Endothelial cell of umbilical vein (primary cell): ENCODE data around the gene RNFT2. TPM values are rescaled to one million over a fixed set of nuclear protein-coding genes. Genes with fewer than 3 reads are reported as not detected.

ENCODE experiments used
- BruUV-seq: library from RNA; stranded (reverse); fragments of 400-500 nt; replicated peaks from 2 replicates; lab custom pipeline; 2021; lab: Mats Ljungman, UMichigan
- CTCF ChIA-PET: fragments of 300-600, 350-600 bp; sonication (Branson Sonifier 250); formaldehyde crosslinking; loops from one replicate; lab custom pipeline; 2021; ENCODE audit warnings: antibody characterized with exemption, inconsistent platforms; lab: Charles Lee
- POLR2A ChIA-PET: fragments of 300-600, 350-600 bp; sonication (Branson Sonifier 250); formaldehyde crosslinking; loops from one replicate; lab custom pipeline; 2021; ENCODE audit warnings: antibody characterized with exemption, inconsistent platforms; lab: Charles Lee
- DNase-seq: peaks from one replicate; pipeline ENCODE4 v3.0.0-alpha.2; 2011; ENCODE audit warnings: low read depth, low spot score
- FAIRE-seq: peaks from 2 replicates; lab custom pipeline; 2011; peaks lifted over from hg19 to GRCh38; lab: Jason Lieb, UNC
- H2AFZ ChIP-seq: 2 replicates; pipeline ENCODE4 v1.6.0; 2012; ENCODE audit warnings: low read depth, low read length, control low read depth, inconsistent platforms
- H3K27ac ChIP-seq: 2 replicates; pipeline ENCODE4 v1.5.1; 2011; ENCODE audit warnings: low read depth, mild to moderate bottlenecking, control low read depth, low read length, moderate library complexity; ENCODE audit not compliant: insufficient read depth
- H3K27me3 ChIP-seq, 2 experiments: 2 replicates each; pipeline versions ENCODE4 v1.6.0 to v1.6.1; 2011; ENCODE audit warnings: low read length in 2 of 2, mixed read lengths in 1 of 2; ENCODE audit not compliant: control insufficient read depth in 2 of 2, insufficient read depth in 2 of 2
- H3K36me3 ChIP-seq, 2 experiments: 2 replicates in 1 of 2; 3 replicates in 1 of 2; pipeline ENCODE4 v1.5.1; 2011; ENCODE audit warnings: low read length in 2 of 2, mild to moderate bottlenecking in 1 of 2, moderate library complexity in 1 of 2; ENCODE audit not compliant: control insufficient read depth in 2 of 2, insufficient read depth in 2 of 2; ENCODE audit errors: extremely low read depth in 1 of 2
- H3K4me1 ChIP-seq: 3 replicates; pipeline ENCODE4 v1.5.1; 2011; ENCODE audit warnings: mild to moderate bottlenecking, low read length; ENCODE audit not compliant: control insufficient read depth, insufficient read depth; ENCODE audit errors: extremely low read depth
- H3K4me2 ChIP-seq: 2 replicates; pipeline ENCODE4 v1.6.1; 2011; ENCODE audit warnings: low read length, control low read depth, mixed read lengths; ENCODE audit not compliant: insufficient read depth
- H3K4me3 ChIP-seq, 3 experiments: fragments of 200-600 bp in 1 of 3; sonication (generic), shearing (Covaris generic) in 1 of 3; replicated peaks in 1 of 3; 2 replicates each; pipeline ENCODE4 v1.5.1; 2011 to 2016; ENCODE audit warnings: control low read depth in 3 of 3, low read length in 3 of 3, mild to moderate bottlenecking in 2 of 3, inconsistent platforms in 1 of 3, low read depth in 1 of 3, moderate library complexity in 1 of 3; ENCODE audit not compliant: insufficient read depth in 1 of 3
- H3K79me2 ChIP-seq: 2 replicates; pipeline ENCODE4 v1.6.0; 2012; ENCODE audit warnings: low read length, inconsistent platforms; ENCODE audit not compliant: control insufficient read depth, insufficient read depth
- H3K9ac ChIP-seq: replicated peaks from 2 replicates; pipeline ENCODE3; 2011; ENCODE audit warnings: low read length, control low read depth; ENCODE audit not compliant: insufficient read depth; ENCODE audit errors: extremely low read depth
- H3K9me1 ChIP-seq: replicated peaks from 3 replicates; pipeline ENCODE4 v1.6.0; 2011; ENCODE audit warnings: mild to moderate bottlenecking, low read length; ENCODE audit not compliant: control insufficient read depth, insufficient read depth; ENCODE audit errors: extremely low read depth
- H3K9me3 ChIP-seq: replicated peaks from 2 replicates; pipeline ENCODE4 v1.5.1; 2012; ENCODE audit warnings: low read length, inconsistent platforms; ENCODE audit not compliant: control insufficient read depth, insufficient read depth
- H4K20me1 ChIP-seq: replicated peaks from 2 replicates; pipeline ENCODE3; 2011; ENCODE audit warnings: mild to moderate bottlenecking, low read length; ENCODE audit not compliant: control insufficient read depth, insufficient read depth; ENCODE audit errors: extremely low read depth
- CTCF ChIP-seq, 2 donors: IDR thresholded peaks; 1 replicate in 1 of 2; 2 replicates in 1 of 2; pipeline ENCODE4 v1.5.1; 2011; ENCODE audit warnings: low read length in 2 of 2, mild to moderate bottlenecking in 2 of 2, moderate library complexity in 2 of 2, control low read depth in 1 of 2, inconsistent platforms in 1 of 2, low read depth in 1 of 2; ENCODE audit not compliant: insufficient read depth in 1 of 2; ENCODE audit errors: extremely low read depth in 1 of 2
- EZH2 ChIP-seq: IDR thresholded peaks from 2 replicates; pipeline ENCODE4 v1.6.1; 2012; ENCODE audit warnings: borderline replicate concordance, low read depth, mild to moderate bottlenecking, moderate library complexity, low read length, inconsistent platforms; ENCODE audit not compliant: severe bottlenecking
- FOS ChIP-seq: IDR thresholded peaks from 2 replicates; pipeline ENCODE4 v1.6.1; 2011; ENCODE audit warnings: mild to moderate bottlenecking, low read length, moderate library complexity, borderline replicate concordance; ENCODE audit not compliant: insufficient read depth
- GATA2 ChIP-seq: IDR thresholded peaks from 2 replicates; pipeline ENCODE4 v1.7.0; 2011; ENCODE audit warnings: low read depth, mild to moderate bottlenecking, moderate library complexity, mixed read lengths, low read length; ENCODE audit not compliant: insufficient read length, insufficient read depth
- JUN ChIP-seq: IDR thresholded peaks from 2 replicates; pipeline ENCODE4 v1.6.1; 2011; ENCODE audit warnings: borderline replicate concordance, low read depth; ENCODE audit not compliant: insufficient read length, insufficient read depth
- MAX ChIP-seq: IDR thresholded peaks from 2 replicates; pipeline ENCODE4 v1.6.1; 2011; ENCODE audit not compliant: insufficient read depth, insufficient read length
- MYC ChIP-seq: IDR thresholded peaks from one replicate; pipeline ENCODE4 v1.6.1; 2011; ENCODE audit warnings: mild to moderate bottlenecking, low read depth, low read length
- POLR2A ChIP-seq: IDR thresholded peaks from 2 replicates; pipeline ENCODE4 v1.6.1; 2012; ENCODE audit warnings: low read depth, mild to moderate bottlenecking, control low read depth, low read length
- POLR2AphosphoS5 ChIP-seq: IDR thresholded peaks from 2 replicates; pipeline ENCODE4 v1.6.1; 2012; ENCODE audit warnings: low read depth, mild to moderate bottlenecking, control low read depth, low read length, moderate library complexity; ENCODE audit not compliant: insufficient read depth
- dilution Hi-C: fragments of 300-500 bp; cut with MboI; formaldehyde crosslinking; loops from one replicate; pipeline ENCODE4 v1.15.0; 2019; ENCODE audit warnings: low sequenced_read_pairs; ENCODE audit not compliant: extremely low pct_ligation_motif_present
- intact Hi-C: fragments of 100-400 bp; cut with micrococcal nuclease; formaldehyde crosslinking; loops from one replicate; pipeline ENCODE4 v1.10.0; 2022
- polyA plus RNA-seq, 4 experiments: library from polyadenylated mRNA; depleted of rRNA in 3 of 4; stranded (reverse) in 3 of 4; unstranded in 1 of 4; fragments of >200 nt; gene quantifications; 2 replicates each; pipeline versions ENCODE4 v1.2.1 to v1.2.3, GENCODE V29; 2011 to 2012; ENCODE audit warnings: missing spikeins in 1 of 4
- total RNA-seq: library from RNA; stranded (reverse); gene quantifications from 2 replicates; pipeline ENCODE4 v1.2.3, GENCODE V29; 2021

RNFT2 gene
- total and polyA plus RNA-seq, 2 donors (not counting 3 experiments of a cell fraction or from before 2014, with no cell fraction given): 1.4 to 6.6 TPM

DNA sequence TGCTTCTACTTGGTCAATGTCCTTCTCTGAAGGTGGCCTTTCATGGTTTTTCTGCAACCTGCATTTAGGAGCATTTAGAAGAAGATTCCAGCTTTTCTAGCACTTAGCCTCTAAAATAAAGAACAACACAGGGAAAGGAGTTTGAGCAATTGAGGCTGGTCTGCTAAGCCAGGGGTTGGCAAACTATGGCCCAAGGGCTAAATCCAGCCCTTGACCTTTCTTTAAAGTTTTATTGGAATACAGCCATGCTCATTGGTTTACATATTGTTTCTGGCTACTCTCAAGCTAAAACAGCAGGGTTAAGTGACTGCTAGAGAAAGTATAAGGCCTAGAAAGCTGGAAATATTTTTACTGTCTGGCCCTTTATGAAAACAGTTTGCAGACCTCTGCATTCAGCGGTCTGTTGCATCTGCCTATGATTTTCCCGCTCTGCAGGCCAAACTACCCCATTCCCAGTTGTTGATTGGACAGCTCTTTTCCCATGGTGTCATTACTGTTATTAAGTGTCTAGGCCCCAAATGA lies 39.5 kb upstream of the RNFT2 start:
- H3K9ac ChIP-seq: no peak overlapping the region
- H3K9me3 ChIP-seq: no peaks in the 10 kb centered on the region
- ChIA-PET POLR2A (no interaction called here), CTCF (interaction anchor here (1.0 to 3.7 kb wide), 2 partner anchors 11 to 558 kb away, joined by 4 to 25 read pairs; no protein-coding TSS in a partner anchor)
- no peak overlapping the region for H3K27ac ChIP-seq
- TF ChIP-seq POLR2AphosphoS5 (no peak), MAX (no peak), MYC (no peak), POLR2A (no peak), CTCF (IDR thresholded peaks at IDR 0.05; ENCODE audit: extremely low read depth in 1 of 2, insufficient read depth in 1 of 2, low read depth in 1 of 2, low read length in 2 of 2) (no peak), GATA2 (no peak), FOS (no peak), JUN (no peak), EZH2 (no peak)
- no TSS peak for BruUV-seq
- no peak overlapping the region for H3K4me3 ChIP-seq
- H3K79me2 ChIP-seq: no peaks in the 10 kb centered on the region
- no peak overlapping the region for H2AFZ ChIP-seq
- H3K4me1 ChIP-seq: no peaks in the 10 kb centered on the region
- dilution Hi-C loops: no loop called here
- intact Hi-C loops: no loop called here
- FAIRE-seq (no peak), DNase-seq (no peak)
- H3K36me3 ChIP-seq: no peaks in the 10 kb centered on the region
- H3K9me1 ChIP-seq: no peaks in the 10 kb centered on the region
- H4K20me1 ChIP-seq: no peaks in the 10 kb centered on the region
- H3K27me3 ChIP-seq: peaks cover 16% of the 10 kb centered on the region in 2 experiments
- no peak overlapping the region for H3K4me2 ChIP-seq
